HepG2 (cell line): ENCODE data around the gene UBC. TPM values are rescaled to one million over a fixed set of nuclear protein-coding genes. Genes with fewer than 3 reads are reported as not detected.

Experiments used
- CREM ChIP-seq, 2 experiments: sonication (generic) in 1 of 2; formaldehyde crosslinking in 1 of 2; IDR thresholded peaks; 2 replicates each; pipeline versions ENCODE4 v1.4.0 to v1.6.1; 2016 to 2020; ENCODE audit warnings: antibody characterized with exemption in 1 of 2, mild to moderate bottlenecking in 1 of 2, missing genetic modification reagents in 1 of 2
- EEA1 ChIP-seq: sonication (generic); formaldehyde crosslinking; IDR thresholded peaks from 2 replicates; pipeline ENCODE4 v1.5.1; 2020; ENCODE audit warnings: mild to moderate bottlenecking, missing genetic modification reagents, borderline replicate concordance
- FOXM1 ChIP-seq: sonication (generic); formaldehyde crosslinking; IDR thresholded peaks from 2 replicates; pipeline ENCODE4 v1.5.0; 2020; ENCODE audit warnings: missing genetic modification reagents
- HNF4G ChIP-seq, 2 experiments: sonication (generic) in 1 of 2; formaldehyde crosslinking in 1 of 2; IDR thresholded peaks; 2 replicates each; pipeline versions ENCODE4 v1.4.0 to v1.6.1; 2011 to 2020; ENCODE audit warnings: borderline replicate concordance in 2 of 2, low read depth in 2 of 2, mild to moderate bottlenecking in 2 of 2, low read length in 1 of 2, missing genetic modification reagents in 1 of 2, moderate library complexity in 1 of 2
- KAT8 ChIP-seq: IDR thresholded peaks from 2 replicates; pipeline ENCODE4 v1.6.1; 2016; ENCODE audit warnings: missing genetic modification reagents, missing compliant biosample characterization
- NFE2L1 ChIP-seq: sonication (generic); formaldehyde crosslinking; IDR thresholded peaks from 2 replicates; pipeline ENCODE4 v1.4.0; 2020; ENCODE audit warnings: missing genetic modification reagents, mild to moderate bottlenecking, borderline replicate concordance
- ONECUT2 ChIP-seq: sonication (generic); formaldehyde crosslinking; IDR thresholded peaks from 2 replicates; pipeline ENCODE4 v1.4.0; 2020; ENCODE audit warnings: missing genetic modification reagents
- RARA ChIP-seq: IDR thresholded peaks from 2 replicates; pipeline ENCODE4 v1.6.1; 2016; ENCODE audit warnings: missing genetic modification reagents, missing compliant biosample characterization
- SAP130 ChIP-seq: IDR thresholded peaks from 2 replicates; pipeline ENCODE4 v1.6.1; 2016; ENCODE audit warnings: low read depth
- TBX2 ChIP-seq: sonication (generic); formaldehyde crosslinking; IDR thresholded peaks from 2 replicates; pipeline ENCODE4 v1.5.0; 2020; ENCODE audit warnings: missing genetic modification reagents, mild to moderate bottlenecking, borderline replicate concordance
- ZBED4 ChIP-seq: sonication (generic); formaldehyde crosslinking; IDR thresholded peaks from 2 replicates; pipeline ENCODE4 v1.4.0; 2020; ENCODE audit warnings: missing genetic modification reagents, borderline replicate concordance
- ZFP82 ChIP-seq: sonication (generic); formaldehyde crosslinking; IDR thresholded peaks from 2 replicates; pipeline ENCODE4 v1.5.1; 2020; ENCODE audit warnings: mild to moderate bottlenecking, missing genetic modification reagents, borderline replicate concordance
- ZNF12 ChIP-seq: sonication (generic); formaldehyde crosslinking; IDR thresholded peaks from 2 replicates; pipeline ENCODE4 v1.5.0; 2020; ENCODE audit warnings: missing genetic modification reagents
- ZNF263 ChIP-seq: sonication (generic); formaldehyde crosslinking; IDR thresholded peaks from 2 replicates; pipeline ENCODE4 v1.4.0; 2020; ENCODE audit warnings: missing genetic modification reagents
- ZNF777 ChIP-seq: sonication (generic); formaldehyde crosslinking; IDR thresholded peaks from 2 replicates; pipeline ENCODE4 v1.4.0; 2020; ENCODE audit warnings: missing genetic modification reagents
- ZNF879 ChIP-seq: sonication (generic); formaldehyde crosslinking; IDR thresholded peaks from 2 replicates; pipeline ENCODE4 v1.8.1; 2023; ENCODE audit warnings: missing genetic modification reagents
- ZSCAN22 ChIP-seq: sonication (generic); formaldehyde crosslinking; IDR thresholded peaks from 2 replicates; pipeline ENCODE4 v1.4.0; 2020; ENCODE audit warnings: mild to moderate bottlenecking, missing genetic modification reagents
- ZSCAN25 ChIP-seq: sonication (generic); formaldehyde crosslinking; IDR thresholded peaks from 2 replicates; pipeline ENCODE4 v1.8.0; 2022; ENCODE audit warnings: mild to moderate bottlenecking, missing genetic modification reagents
- polyA plus RNA-seq, 8 experiments: library from polyadenylated mRNA; depleted of rRNA in 3 of 8; stranded (reverse) in 7 of 8; unstranded in 1 of 8; fragments of >200 nt; fragmentation: Illumina TruSeq in 4 of 8; extraction: Trizol in 4 of 8; gene quantifications; 2 replicates each; pipeline versions ENCODE4 v1.2.1 to v1.2.3, GENCODE V29; 2011 to 2016; ENCODE audit warnings: low read depth in 4 of 8, missing spikeins in 1 of 8, mixed read lengths in 1 of 8; ENCODE audit not compliant: insufficient read depth in 1 of 8
- total RNA-seq, 5 experiments: library from RNA; depleted of rRNA; stranded (reverse); fragments of >200 nt; fragmentation: Illumina TruSeq; extraction: Trizol; gene quantifications; 2 replicates each; pipeline ENCODE4 v1.2.3, GENCODE V29; 2016; ENCODE audit warnings: low read depth in 1 of 5
- TF ChIP-seq, protein P1 (sequence below): fragments of 450-650 bp; IDR thresholded peaks from 2 replicates; pipeline ENCODE4 v1.6.1; 2017; ENCODE audit warnings: mild to moderate bottlenecking
- TF ChIP-seq, protein P2 (sequence below): sonication (generic); formaldehyde crosslinking; IDR thresholded peaks from 2 replicates; pipeline ENCODE4 v1.4.0; 2020; ENCODE audit warnings: missing genetic modification reagents

UBC gene
- total and polyA plus RNA-seq, 2 of the 13 experiments (the other 11 are each of a cell fraction or from before 2014, with no cell fraction given), result 805 to 1,432 TPM

- no peak for TF ChIP-seq ONECUT2
- TF ChIP-seq, protein P1, sequence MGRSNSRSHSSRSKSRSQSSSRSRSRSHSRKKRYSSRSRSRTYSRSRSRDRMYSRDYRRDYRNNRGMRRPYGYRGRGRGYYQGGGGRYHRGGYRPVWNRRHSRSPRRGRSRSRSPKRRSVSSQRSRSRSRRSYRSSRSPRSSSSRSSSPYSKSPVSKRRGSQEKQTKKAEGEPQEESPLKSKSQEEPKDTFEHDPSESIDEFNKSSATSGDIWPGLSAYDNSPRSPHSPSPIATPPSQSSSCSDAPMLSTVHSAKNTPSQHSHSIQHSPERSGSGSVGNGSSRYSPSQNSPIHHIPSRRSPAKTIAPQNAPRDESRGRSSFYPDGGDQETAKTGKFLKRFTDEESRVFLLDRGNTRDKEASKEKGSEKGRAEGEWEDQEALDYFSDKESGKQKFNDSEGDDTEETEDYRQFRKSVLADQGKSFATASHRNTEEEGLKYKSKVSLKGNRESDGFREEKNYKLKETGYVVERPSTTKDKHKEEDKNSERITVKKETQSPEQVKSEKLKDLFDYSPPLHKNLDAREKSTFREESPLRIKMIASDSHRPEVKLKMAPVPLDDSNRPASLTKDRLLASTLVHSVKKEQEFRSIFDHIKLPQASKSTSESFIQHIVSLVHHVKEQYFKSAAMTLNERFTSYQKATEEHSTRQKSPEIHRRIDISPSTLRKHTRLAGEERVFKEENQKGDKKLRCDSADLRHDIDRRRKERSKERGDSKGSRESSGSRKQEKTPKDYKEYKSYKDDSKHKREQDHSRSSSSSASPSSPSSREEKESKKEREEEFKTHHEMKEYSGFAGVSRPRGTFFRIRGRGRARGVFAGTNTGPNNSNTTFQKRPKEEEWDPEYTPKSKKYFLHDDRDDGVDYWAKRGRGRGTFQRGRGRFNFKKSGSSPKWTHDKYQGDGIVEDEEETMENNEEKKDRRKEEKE, result no peak
- no peak; the same call in 1 of the 2 replicates for TF ChIP-seq ZSCAN25 (CRISPR knock-in tag)
- TF ChIP-seq EEA1 (CRISPR knock-in tag), result no peak
- TF ChIP-seq KAT8 (CRISPR knock-in tag), result no peak
- TF ChIP-seq ZNF879 (CRISPR knock-in tag), result no peak
- no peak for TF ChIP-seq FOXM1 (CRISPR knock-in tag)
- no peak for TF ChIP-seq NFE2L1
- 0 out of 2 replicates have a peak, but pooled peaks have one; percentile 14 for TF ChIP-seq TBX2 (CRISPR knock-in tag)
- no peak for TF ChIP-seq CREM (IDR thresholded peaks at IDR 0.05)
- no peak for TF ChIP-seq CREM (CRISPR knock-in tag; IDR thresholded peaks at IDR 0.05)
- no peak for TF ChIP-seq ZFP82 (CRISPR knock-in tag)
- no peak for TF ChIP-seq ZNF12
- 0 out of 2 replicates have a peak, but pooled peaks have one; percentile 10 for TF ChIP-seq SAP130 (CRISPR knock-in tag)
- no peak for TF ChIP-seq ZSCAN22 (CRISPR knock-in tag)
- TF ChIP-seq ZNF777, result peak; percentile 46; the same call in 1 of the 2 replicates
- no peak for TF ChIP-seq ZBED4 (CRISPR knock-in tag)
- TF ChIP-seq, protein P2, sequence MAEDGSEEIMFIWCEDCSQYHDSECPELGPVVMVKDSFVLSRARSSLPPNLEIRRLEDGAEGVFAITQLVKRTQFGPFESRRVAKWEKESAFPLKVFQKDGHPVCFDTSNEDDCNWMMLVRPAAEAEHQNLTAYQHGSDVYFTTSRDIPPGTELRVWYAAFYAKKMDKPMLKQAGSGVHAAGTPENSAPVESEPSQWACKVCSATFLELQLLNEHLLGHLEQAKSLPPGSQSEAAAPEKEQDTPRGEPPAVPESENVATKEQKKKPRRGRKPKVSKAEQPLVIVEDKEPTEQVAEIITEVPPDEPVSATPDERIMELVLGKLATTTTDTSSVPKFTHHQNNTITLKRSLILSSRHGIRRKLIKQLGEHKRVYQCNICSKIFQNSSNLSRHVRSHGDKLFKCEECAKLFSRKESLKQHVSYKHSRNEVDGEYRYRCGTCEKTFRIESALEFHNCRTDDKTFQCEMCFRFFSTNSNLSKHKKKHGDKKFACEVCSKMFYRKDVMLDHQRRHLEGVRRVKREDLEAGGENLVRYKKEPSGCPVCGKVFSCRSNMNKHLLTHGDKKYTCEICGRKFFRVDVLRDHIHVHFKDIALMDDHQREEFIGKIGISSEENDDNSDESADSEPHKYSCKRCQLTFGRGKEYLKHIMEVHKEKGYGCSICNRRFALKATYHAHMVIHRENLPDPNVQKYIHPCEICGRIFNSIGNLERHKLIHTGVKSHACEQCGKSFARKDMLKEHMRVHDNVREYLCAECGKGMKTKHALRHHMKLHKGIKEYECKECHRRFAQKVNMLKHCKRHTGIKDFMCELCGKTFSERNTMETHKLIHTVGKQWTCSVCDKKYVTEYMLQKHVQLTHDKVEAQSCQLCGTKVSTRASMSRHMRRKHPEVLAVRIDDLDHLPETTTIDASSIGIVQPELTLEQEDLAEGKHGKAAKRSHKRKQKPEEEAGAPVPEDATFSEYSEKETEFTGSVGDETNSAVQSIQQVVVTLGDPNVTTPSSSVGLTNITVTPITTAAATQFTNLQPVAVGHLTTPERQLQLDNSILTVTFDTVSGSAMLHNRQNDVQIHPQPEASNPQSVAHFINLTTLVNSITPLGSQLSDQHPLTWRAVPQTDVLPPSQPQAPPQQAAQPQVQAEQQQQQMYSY (CRISPR knock-in tag), result no peak
- TF ChIP-seq HNF4G (IDR thresholded peaks at IDR 0.05; ENCODE audit: borderline replicate concordance, low read depth, low read length), result peak; percentile 0; the same call in 1 of the 2 replicates
- no peak for TF ChIP-seq HNF4G (CRISPR knock-in tag; IDR thresholded peaks at IDR 0.05; ENCODE audit: borderline replicate concordance, low read depth)
- 0 out of 2 replicates have a peak, but pooled peaks have one; percentile 13 for TF ChIP-seq RARA (CRISPR knock-in tag)
- TF ChIP-seq ZNF263 (CRISPR knock-in tag), result no peak
Observed at GRCh38 chr12:124872068-124872719, 42.3 kb downstream of the UBC start (continued).
